Upper lobe of right lung (tissue), 1 donor: Measurements from ENCODE around the gene SMNDC1. TPM values are rescaled to one million over a fixed set of nuclear protein-coding genes. Genes with fewer than 3 reads are reported as not detected.
"Not testable (repeated sequence)": the region's sequence is repeated elsewhere in the genome, so short reads cannot be mapped to it uniquely, and the experiment has no call there.

Experiments
- ATAC-seq: fragments of 200-7000 bp; cut with Tn5 transposase; one replicate; pipeline ENCODE4 v1.9.1; 2020; ENCODE audit warnings: mild to moderate bottlenecking, moderate library complexity
- DNase-seq: peaks from one replicate; pipeline ENCODE4 v3.0.0-alpha.2; 2020
- H3K27ac ChIP-seq: fragments of 200-600 bp; one replicate; pipeline ENCODE4 v1.8.0; 2022
- H3K27me3 ChIP-seq: fragments of 200-600 bp; one replicate; pipeline ENCODE4 v1.8.0; 2022; ENCODE audit warnings: mild to moderate bottlenecking
- H3K36me3 ChIP-seq: fragments of 200-600 bp; one replicate; pipeline ENCODE4 v1.8.0; 2022
- H3K4me1 ChIP-seq: fragments of 200-600 bp; one replicate; pipeline ENCODE4 v1.8.0; 2022
- H3K4me3 ChIP-seq: fragments of 200-600 bp; one replicate; pipeline ENCODE4 v1.8.0; 2022; ENCODE audit warnings: mild to moderate bottlenecking
- H3K9me3 ChIP-seq: fragments of 200-600 bp; one replicate; pipeline ENCODE4 v1.8.0; 2022
- CTCF ChIP-seq: fragments of 200-600 bp; IDR thresholded peaks from one replicate; pipeline ENCODE4 v1.8.0; 2022; ENCODE audit warnings: antibody characterized with exemption
- intact Hi-C: fragments of 100-400 bp; cut with DNase I; formaldehyde crosslinking; loops from one replicate; pipeline ENCODE4 v1.11.0; 2022
- total RNA-seq: library from RNA; stranded (reverse); fragmentation: NEBNext Ultra II Directional; extraction: Animal tissue kit (Norgen Biotek cat#: 25700); gene quantifications from one replicate; pipeline ENCODE4 v1.2.1, GENCODE V29; 2021
- donor health status: DM: no; HTN: yes; CAD: no; lungs with severe emphysema.

SMNDC1 gene
- total RNA-seq, 1 donor from 2014 or later = 35.8 TPM

- DNase-seq (no peak), ATAC-seq (no peak)
- H3K27me3 ChIP-seq = no peaks in the 10 kb centered on the region
- no peaks in the 10 kb centered on the region for H3K4me1 ChIP-seq
- H3K36me3 ChIP-seq = no peaks in the 10 kb centered on the region
- intact Hi-C loops = no loop called here
- no peak for TF ChIP-seq CTCF
- no peaks in the 10 kb centered on the region for H3K9me3 ChIP-seq
- H3K4me3 ChIP-seq = no peak overlapping the region
- H3K27ac ChIP-seq = no peak overlapping the region
Measured at GRCh38 chr10:110259317-110259716, 45.4 kb downstream of the SMNDC1 start.

- H3K9me3 ChIP-seq = no peaks in the 10 kb centered on the region
- no peak for TF ChIP-seq CTCF
- H3K4me3 ChIP-seq = no peak overlapping the region
- no peaks in the 10 kb centered on the region for H3K4me1 ChIP-seq
- H3K27ac ChIP-seq = no peak overlapping the region
- no peak for DNase-seq
- no peaks in the 10 kb centered on the region for H3K36me3 ChIP-seq
- no peak for ATAC-seq
- no peaks in the 10 kb centered on the region for H3K27me3 ChIP-seq
- intact Hi-C loops = no loop called here
Measured at GRCh38 chr10:110258542-110258941, 46.2 kb downstream of the SMNDC1 start.

GRCh38 chr10:110254467-110254866 lies 50.3 kb downstream of the SMNDC1 start:
- Histone ChIP-seq H3K4me1 (no peaks in the 10 kb centered on the region), H3K36me3 (no peaks in the 10 kb centered on the region), H3K9me3 (no peaks in the 10 kb centered on the region), H3K4me3 (no peak overlapping the region), H3K27me3 (no peaks in the 10 kb centered on the region), H3K27ac (no peak overlapping the region)
- no peak for TF ChIP-seq CTCF
- intact Hi-C loops = no loop called here
- ATAC-seq = no peak
- DNase-seq = no peak

- H3K36me3 ChIP-seq = no peaks in the 10 kb centered on the region
- H3K9me3 ChIP-seq = no peaks in the 10 kb centered on the region
- no peak overlapping the region for H3K4me3 ChIP-seq
- no peak for DNase-seq
- H3K27me3 ChIP-seq = no peaks in the 10 kb centered on the region
- H3K27ac ChIP-seq = no peak overlapping the region
- no peaks in the 10 kb centered on the region for H3K4me1 ChIP-seq
- ATAC-seq = no peak
- intact Hi-C loops = no loop called here
- TF ChIP-seq CTCF = no peak
Measured at GRCh38 chr10:110252151-110252550, 52.6 kb downstream of the SMNDC1 start.

- H3K36me3 ChIP-seq, H3K4me3 ChIP-seq, DNase-seq, H3K9me3 ChIP-seq, H3K27ac ChIP-seq, ATAC-seq, H3K4me1 ChIP-seq, H3K27me3 ChIP-seq, intact Hi-C loops: not testable (repeated sequence)
Measured at GRCh38 chr10:110251392-110251791, 53.3 kb downstream of the SMNDC1 start.

- H3K9me3 ChIP-seq, intact Hi-C loops, ATAC-seq, H3K4me3 ChIP-seq, H3K4me1 ChIP-seq, H3K36me3 ChIP-seq, DNase-seq, H3K27me3 ChIP-seq, H3K27ac ChIP-seq: not testable (repeated sequence)
Measured at GRCh38 chr10:110249489-110249888, 55.2 kb downstream of the SMNDC1 start.

- intact Hi-C loops, DNase-seq, H3K27me3 ChIP-seq, ATAC-seq, H3K27ac ChIP-seq, H3K36me3 ChIP-seq, H3K4me1 ChIP-seq, H3K4me3 ChIP-seq, H3K9me3 ChIP-seq: not testable (repeated sequence)
Measured at GRCh38 chr10:110247833-110248232, 56.9 kb downstream of the SMNDC1 start.
